Caki2 (cell line): ENCODE measurements around the gene VSX1. TPM values are rescaled to one million over a fixed set of nuclear protein-coding genes. Genes with fewer than 3 reads are reported as not detected.

Source experiments
- DNase-seq: peaks from one replicate; pipeline ENCODE4 v3.0.0-alpha.2; 2015; ENCODE audit warnings: low read depth
- in situ Hi-C: cut with HindIII; loops from 2 replicates; pipeline ENCODE4 v1.10.0; 2016; ENCODE audit warnings: low sequenced_read_pairs, low pct_unique_long_range_greater_than_20kb, mixed read lengths
- total RNA-seq: library from RNA; depleted of rRNA; stranded (reverse); fragments of >200 nt; shearing (Covaris generic); gene quantifications from 2 replicates; pipeline ENCODE4 v1.2.3, GENCODE V29; 2014; ENCODE audit warnings: low replicate concordance

VSX1 gene
- total RNA-seq, 1 experiment from 2014 or later: not detected

- in situ Hi-C loops: no loop called here
- DNase-seq: no peak
These were observed 7.7 kb upstream of the VSX1 start for GRCh38 chr20:25089662-25090061.

DNA sequence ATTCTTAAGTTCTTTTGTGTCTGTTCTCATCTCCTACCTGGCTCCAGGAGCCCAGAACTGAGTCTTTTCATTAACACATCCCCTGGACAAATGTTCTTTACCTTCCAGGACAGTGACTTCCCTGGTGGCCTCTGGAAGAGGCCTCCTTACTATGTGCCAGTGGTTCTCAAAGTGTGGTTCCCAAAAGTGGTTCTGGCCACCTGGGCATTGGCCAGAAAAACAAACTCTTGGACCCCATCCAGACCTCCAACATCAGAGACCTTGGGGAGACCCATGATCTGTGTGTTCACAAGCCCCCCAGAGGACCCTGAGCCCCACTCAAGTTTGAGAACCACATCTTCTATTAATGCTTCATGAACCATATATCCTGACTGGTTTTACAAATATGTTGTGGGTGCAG lies 7.2 kb upstream of the VSX1 start:
- DNase-seq: no peak
- in situ Hi-C loops: no loop called here

DNA sequence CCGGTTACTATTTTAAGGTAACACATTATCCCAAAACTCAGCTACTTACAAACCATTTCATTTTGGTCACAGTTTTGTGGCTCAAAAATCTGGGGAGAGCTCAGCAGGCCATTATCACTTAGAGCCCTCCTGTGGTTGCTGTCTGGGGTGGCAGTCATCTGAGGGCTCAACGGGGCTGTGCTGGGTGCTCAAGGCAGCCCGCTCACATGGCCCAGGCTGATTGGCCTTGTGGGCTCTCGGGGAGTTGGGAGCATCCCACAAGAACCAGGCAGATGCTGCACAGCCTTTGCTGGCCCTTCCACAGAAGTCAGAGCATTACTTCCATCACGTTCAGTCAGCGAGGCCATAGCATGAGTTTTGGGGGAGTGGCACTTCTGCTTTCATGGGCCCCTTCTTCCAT lies 6.3 kb upstream of the VSX1 start:
- in situ Hi-C loops: no loop called here
- DNase-seq: no peak

DNA sequence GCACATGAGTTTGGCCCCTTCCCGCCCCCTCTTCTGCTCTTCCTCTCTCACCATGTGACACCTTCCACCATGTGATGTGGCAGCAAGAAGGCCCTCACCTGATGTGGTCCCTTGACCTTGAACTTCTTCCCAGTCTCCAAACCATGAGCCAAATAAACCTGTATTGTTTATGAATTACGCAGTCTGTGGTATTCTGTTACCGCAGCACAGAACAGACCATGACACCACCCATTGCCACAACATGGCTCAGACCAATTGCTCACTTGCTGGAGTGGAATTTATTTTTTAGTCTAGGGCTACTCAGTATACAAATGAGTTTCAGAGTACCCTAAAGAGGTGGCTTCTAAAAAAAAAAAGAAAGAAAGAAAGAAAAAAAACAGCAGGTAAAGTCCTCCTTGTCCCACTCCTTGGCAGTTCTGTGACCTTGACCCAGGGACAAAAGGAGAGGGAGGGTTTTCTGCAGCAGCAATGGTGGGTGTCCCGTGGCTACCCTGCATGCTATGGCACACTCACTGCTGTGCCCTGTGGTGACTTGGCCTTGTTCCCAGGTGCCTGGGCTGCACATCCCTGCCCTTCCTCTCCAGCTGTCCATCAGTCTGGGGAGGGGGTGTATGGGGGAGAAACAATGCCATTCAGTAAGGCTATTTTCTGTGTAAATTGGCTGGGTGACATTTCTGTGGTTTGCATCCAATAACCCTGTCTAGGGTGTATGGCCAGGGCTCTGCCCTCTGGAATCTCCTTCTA lies 5.4 kb upstream of the VSX1 start:
- in situ Hi-C loops: no loop called here
- DNase-seq: no peak

DNA sequence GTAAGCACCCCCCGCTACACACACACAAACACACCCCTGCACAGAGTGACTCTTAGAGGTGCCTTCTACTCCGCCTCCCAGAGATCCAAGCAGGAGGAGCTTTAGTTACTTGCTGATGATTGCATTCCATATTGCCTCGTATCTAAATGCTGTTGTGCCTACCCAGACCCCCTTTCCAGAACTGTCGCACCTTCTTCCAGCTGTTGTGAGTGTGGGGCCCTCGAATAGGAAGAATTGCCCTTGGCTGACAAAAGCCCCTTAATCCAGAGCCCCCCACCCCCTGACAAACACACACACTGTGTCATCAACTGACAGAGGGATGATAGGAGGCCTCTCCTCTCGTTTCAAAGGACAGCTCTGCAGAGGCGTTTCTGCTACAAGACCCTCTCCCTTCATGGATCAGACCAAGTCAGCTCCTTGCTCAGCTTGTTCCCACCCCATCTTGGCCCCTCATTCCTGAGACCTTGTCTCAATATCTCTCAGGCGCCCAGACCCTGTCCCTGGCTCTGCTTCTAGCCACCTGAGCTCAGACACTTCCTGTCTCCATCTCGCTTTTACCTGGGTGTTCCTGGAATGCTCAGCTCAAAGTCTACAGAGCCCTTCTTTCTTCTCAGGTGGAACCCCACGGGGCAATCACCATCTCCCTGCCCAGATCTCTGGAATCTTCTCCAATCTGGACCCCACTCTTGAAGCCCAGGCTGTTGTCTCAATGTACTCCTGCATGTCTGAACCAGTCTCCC lies 4.0 kb upstream of the VSX1 start:
- in situ Hi-C loops: no loop called here
- no peak for DNase-seq

GRCh38 chr20:25084626-25085187 lies 2.8 kb upstream of the VSX1 start:
- DNase-seq: no peak
- in situ Hi-C loops: no loop called here

- in situ Hi-C loops: no loop called here
- no peak for DNase-seq
These were observed 2.1 kb upstream of the VSX1 start for GRCh38 chr20:25083773-25084625.

GRCh38 chr20:25083141-25083772 lies 1.3 kb upstream of the VSX1 start:
- no peak for DNase-seq
- in situ Hi-C loops: no loop called here

- DNase-seq: no peak
- in situ Hi-C loops: no loop called here
These were observed 545 bp upstream of the VSX1 start for GRCh38 chr20:25082498-25082873.

- DNase-seq: no peak
- in situ Hi-C loops: no loop called here
These were observed 744 bp downstream of the VSX1 start for GRCh38 chr20:25081065-25081729.

- in situ Hi-C loops: no loop called here
- DNase-seq: no peak
These were observed 2.8 kb downstream of the VSX1 start for GRCh38 chr20:25079171-25079570.

- in situ Hi-C loops: no loop called here
- no peak for DNase-seq
These were observed 3.3 kb downstream of the VSX1 start for GRCh38 chr20:25078662-25079061.

GRCh38 chr20:25077610-25078169 lies 4.3 kb downstream of the VSX1 start:
- in situ Hi-C loops: no loop called here
- no peak for DNase-seq

DNA sequence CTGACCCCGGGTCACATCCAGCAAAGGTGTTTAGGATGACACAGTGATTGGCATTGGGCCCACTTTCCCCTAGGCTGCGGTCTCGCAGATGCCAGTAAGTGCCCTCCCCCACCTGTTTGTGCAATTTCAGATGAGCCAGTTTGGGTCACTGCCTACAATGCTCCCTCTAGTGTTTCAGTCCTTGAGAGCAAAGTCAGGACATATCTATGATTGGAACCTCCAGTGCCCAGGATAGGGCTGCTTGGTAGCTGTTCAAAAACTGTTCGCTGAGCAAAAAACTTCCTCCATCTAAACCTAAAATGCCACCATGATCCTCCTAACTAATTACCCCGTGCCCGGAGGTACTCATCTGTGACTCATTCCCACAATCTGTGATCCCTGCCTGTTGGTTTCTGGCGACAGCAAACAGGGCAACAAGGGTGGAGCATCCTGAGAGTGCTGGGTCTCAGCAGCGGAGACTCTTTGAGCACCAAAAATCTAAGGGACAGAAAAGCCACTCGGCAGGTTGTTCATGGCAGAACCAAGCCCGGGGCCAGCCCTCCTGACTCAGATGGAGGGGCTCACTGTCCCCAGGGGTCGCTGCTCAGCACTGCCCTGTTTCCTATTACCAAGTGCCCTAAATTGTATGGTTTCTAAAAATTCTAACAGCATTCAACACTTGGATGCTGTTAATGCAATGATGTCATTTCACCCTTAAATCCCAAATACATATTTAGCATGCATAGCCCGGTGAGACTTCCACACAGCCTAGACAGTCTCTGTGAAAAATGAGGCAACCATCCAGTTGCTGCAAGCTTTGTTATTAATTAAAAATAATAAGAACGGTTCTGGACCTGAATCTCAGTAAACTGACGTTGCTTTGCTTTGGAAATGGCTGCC lies 5.0 kb downstream of the VSX1 start:
- peak; percentile 15 for DNase-seq
- in situ Hi-C loops: no loop called here

DNA sequence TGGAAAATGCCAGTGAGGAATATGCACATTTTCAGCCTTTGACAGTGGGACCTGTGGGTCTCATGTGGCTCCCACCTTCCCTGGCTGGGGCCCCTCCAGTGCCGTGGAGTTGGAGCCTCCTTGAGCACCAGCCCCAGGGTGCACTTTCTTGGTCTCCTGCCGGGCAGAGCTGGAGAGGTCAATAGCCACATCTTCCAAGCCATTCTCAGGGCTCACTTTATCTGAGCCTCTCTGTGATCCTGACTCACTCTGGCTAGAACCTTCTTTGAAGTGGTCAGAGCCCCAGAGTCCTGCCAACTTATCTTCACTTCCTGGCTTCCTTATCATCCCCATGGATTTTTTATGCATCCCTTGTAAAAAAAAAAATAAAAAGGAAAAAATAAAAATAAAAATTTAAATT lies 5.7 kb downstream of the VSX1 start:
- in situ Hi-C loops: no loop called here
- DNase-seq: no peak

GRCh38 chr20:25073544-25073943 lies 8.4 kb downstream of the VSX1 start:
- DNase-seq: no peak
- in situ Hi-C loops: no loop called here
